Retinal pigment epithelial cell (primary cell): ENCODE results near the gene CNOT8.

ENCODE experiments used
- DNase-seq: peaks from one replicate; pipeline ENCODE4 v3.0.0-alpha.2; 2010; ENCODE audit warnings: low read depth
- H3K4me3 ChIP-seq: 2 replicates; pipeline ENCODE4 v1.5.1; 2011; ENCODE audit warnings: mild to moderate bottlenecking, low read length, control low read depth, moderate library complexity
- TF ChIP-seq, protein P1 (sequence below): conservative IDR thresholded peaks from 2 replicates; pipeline ENCODE4 v1.5.1; 2011; ENCODE audit warnings: low read depth, low read length, control low read depth, inconsistent platforms

CNOT8 gene

DNA sequence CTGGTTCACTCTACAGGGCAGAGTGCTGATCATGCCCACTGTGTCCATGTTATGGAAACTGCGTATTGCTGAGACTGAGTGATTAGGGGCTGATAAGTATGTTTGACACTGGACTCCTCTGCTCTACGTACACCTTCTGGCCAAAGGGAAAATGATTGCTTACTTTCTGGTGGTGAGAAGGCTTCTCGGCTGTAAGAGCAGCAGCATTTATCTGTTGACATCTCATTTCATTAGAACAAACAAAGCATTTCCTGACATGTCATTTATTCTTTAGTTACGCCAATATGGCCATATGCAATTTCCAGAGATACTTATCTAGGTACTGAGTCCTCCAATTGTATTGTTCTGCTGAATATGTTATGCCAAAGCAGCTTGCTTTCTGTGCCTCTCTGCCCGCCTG, 13.6 kb upstream of the CNOT8 start:
- DNase-seq = no peak
- no peak overlapping the region for H3K4me3 ChIP-seq
- TF ChIP-seq, protein P1, sequence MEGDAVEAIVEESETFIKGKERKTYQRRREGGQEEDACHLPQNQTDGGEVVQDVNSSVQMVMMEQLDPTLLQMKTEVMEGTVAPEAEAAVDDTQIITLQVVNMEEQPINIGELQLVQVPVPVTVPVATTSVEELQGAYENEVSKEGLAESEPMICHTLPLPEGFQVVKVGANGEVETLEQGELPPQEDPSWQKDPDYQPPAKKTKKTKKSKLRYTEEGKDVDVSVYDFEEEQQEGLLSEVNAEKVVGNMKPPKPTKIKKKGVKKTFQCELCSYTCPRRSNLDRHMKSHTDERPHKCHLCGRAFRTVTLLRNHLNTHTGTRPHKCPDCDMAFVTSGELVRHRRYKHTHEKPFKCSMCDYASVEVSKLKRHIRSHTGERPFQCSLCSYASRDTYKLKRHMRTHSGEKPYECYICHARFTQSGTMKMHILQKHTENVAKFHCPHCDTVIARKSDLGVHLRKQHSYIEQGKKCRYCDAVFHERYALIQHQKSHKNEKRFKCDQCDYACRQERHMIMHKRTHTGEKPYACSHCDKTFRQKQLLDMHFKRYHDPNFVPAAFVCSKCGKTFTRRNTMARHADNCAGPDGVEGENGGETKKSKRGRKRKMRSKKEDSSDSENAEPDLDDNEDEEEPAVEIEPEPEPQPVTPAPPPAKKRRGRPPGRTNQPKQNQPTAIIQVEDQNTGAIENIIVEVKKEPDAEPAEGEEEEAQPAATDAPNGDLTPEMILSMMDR = no peak

DNA sequence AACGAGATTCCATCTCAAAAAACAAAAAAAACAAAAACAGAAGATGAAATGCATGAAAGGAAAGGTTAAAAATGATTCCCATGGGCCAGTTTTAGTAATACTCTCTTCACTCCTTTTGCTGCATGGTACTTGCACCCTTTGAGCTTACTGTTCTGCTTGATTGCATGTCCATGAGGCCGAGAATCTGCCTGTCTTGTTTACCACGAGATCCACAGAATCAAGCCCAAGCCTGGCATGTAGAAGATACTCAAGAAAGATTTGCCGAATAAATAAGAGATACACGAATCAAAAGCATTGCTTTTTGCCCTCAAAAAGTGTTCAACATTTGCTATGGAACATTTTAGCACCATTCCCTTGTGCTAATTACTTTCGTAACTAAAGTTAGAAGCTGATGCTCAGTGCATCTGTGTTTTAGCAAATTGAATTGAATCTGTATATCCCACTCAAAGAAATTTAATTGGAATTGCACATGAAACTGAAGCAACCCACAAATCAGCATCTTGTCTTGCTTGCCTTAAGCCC, 9.1 kb upstream of the CNOT8 start:
- no peak overlapping the region for H3K4me3 ChIP-seq
- DNase-seq = no peak
- TF ChIP-seq, protein P1 = no peak

DNA sequence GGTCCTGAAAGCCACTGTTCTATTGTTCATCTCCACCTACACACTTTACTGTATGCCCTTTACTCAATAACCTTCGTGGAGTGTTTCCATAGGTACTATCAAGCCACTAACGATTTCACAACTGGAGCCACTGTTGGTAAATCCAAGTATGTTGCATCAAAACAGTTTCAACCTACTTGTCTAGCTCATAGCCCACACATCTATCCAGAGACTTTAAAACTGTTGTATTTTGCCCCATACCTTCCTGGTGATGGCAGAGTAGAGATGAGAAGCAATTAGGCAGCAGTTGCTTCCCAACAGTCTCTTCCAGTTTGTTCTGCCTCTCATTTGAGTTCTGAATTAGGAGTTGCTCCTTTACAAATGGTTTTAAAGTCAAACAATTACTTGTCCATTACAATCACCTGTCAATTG, 8.6 kb upstream of the CNOT8 start:
- TF ChIP-seq, protein P1 = no peak
- DNase-seq = no peak
- H3K4me3 ChIP-seq = peak overlapping the region; percentile 52

DNA sequence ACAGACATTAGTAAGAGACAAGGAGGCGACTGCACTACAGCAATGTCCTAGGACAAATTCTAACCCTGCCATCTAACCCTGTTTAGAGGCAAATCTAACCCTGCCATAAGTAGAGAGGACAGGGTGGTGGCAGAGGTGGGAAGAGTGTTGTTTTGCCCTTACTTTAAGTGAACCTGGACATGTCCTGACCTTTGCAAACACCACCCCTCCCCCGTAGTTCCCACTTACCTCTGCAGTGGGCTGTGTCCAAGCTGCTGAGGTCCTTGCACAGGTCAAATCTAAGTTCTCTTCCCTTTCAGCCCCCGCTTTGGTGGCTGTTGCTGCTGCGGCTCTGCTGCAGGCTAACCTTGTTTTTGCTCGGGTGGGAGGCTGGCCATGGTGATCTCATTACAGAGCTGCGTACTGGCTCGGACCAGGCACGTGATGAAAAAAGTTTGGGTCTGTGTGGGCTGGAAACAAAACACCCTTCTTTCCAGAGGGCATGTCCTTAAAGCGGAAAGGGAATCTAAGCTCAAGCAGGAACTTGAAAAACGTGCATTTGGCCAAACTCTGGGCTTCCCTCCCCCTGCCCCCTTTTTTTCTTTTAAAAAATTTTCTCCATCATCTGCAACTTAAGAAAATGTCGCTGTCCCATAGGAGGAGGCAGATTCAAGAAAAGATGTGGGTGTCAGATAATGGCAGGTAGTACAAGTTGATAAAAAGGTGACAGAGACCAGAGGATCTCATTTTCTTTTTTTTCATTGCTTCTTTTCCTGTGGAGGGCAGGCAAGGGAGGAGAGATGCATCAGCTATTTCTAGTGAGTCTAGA, 8.0 kb upstream of the CNOT8 start, which contains the start of gene FAXDC2:
Gene FAXDC2 (minus strand): TSS at position 349 of the 808 bp plus-strand sequence. CDS start 12,425 bp downstream, outside the sequence.
- TF ChIP-seq, protein P1 = no peak
- H3K4me3 ChIP-seq = peak within 1 kb of the TSS; percentile 52

DNA sequence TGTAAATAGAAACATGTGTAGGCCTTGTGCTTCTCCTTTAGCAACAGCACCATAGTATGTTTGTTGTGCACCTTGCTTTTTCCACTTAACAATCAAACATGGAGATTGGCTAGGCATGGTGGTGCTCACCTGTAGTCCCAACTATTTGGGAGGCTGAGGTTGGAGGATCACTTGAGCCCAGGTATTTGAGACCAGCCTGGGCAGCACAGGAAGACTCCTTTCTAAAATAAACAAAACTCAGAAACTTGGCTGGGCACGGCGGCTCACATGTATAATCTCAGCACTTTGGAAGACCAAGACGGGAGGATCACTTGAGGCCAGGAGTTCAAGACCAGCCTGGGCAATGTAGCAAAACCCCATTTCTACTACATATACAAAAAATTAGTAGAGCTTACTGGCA, 7.1 kb upstream of the CNOT8 start:
- H3K4me3 ChIP-seq = no peak overlapping the region
- no peak for DNase-seq
- TF ChIP-seq, protein P1 = no peak

More for the DNA sequence above, 8.0 kb upstream of the CNOT8 start, which contains the start of gene FAXDC2:
- peak; percentile 61 for DNase-seq

DNA sequence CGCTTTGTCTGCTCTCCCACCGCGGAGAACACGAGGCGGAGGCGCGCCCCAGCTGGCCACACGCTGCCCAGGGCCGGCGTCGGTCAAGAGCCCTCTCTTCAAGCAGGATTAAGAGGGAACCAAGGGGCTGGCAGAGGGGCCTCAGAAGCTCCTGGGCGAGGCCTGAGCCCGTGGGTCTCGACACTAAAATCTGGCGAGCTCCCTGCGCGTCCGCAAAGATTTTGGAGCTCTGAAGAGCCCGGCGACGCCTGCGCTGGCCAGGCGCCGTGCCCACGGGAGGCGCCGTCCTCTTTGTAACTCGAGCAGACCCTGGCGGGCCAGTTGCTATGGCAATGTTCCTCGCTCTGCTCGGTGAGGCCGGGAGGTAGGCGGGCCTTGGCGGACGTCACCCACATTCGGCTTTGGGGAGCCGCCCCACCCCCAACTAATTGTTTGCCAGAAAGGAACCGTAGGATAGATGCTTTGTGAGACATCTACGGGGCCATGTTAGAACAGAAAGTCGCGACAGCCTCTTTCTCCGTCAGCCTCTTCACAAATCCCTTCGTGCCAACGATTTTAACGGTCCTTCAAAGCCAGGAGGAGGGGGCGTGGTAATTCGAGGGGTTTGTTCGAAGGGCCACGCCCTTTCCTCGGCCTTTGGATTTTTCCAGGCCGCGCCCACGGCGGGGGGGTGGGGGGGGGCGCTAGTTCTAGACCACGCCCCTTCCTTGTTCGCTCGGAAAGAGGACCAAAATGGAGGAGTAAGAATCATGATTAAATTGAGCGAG, 714 bp upstream of the CNOT8 start:
- peak overlapping the region; percentile 92 for H3K4me3 ChIP-seq
- TF ChIP-seq, protein P1 = no peak
- DNase-seq = peak; percentile 89
